ENCODE results near the gene KCNJ14. TPM values are rescaled to one million over a fixed set of nuclear protein-coding genes. Genes with fewer than 3 reads are reported as not detected.
A peak's percentile ranks its signal among the peaks of the same experiment; 100 is the strongest.

Gene KCNJ14
- polyA plus RNA-seq, 1 of the 3 experiments (the other 2 are of a cell fraction) = 1.2 TPM

GRCh38 chr19:48433337-48433736, 22.0 kb upstream of the KCNJ14 start:
- ChIA-PET CTCF (interaction anchor here (1.1 to 1.6 kb wide), 2 partner anchors 12 to 56 kb away, joined by 3 to 5 read pairs; partner anchors contain the start of gene GRWD1), POLR2A (no interaction called here)
- Histone ChIP-seq H3K27me3 (ENCODE audit: insufficient read depth) (no peaks in the 10 kb centered on the region), H3K36me3 (replicated peaks in 1 of 2; ENCODE audit: control insufficient read depth in 1 of 2, insufficient read depth in 2 of 2, low read length in 1 of 2) (peaks cover 0 to 5% of the 10 kb centered on the region in 2 experiments), H3K4me2 (no peak overlapping the region), H2AFZ (ENCODE audit: low read depth) (no peak overlapping the region), H3F3A (replicated peaks; ENCODE audit: insufficient read depth) (no peaks in the 10 kb centered on the region), H3K4me3 (ENCODE audit: low read depth in 2 of 2, low read length in 1 of 2) (no peak overlapping the region), H3K9me3 (no peaks in the 10 kb centered on the region), H3K4me1 (ENCODE audit: control insufficient read depth in 1 of 2, insufficient read depth in 2 of 2, low read depth in 1 of 2, low read length in 1 of 2) (no peaks in the 10 kb centered on the region), H4K20me1 (ENCODE audit: insufficient read depth) (no peaks in the 10 kb centered on the region), H3K9me2 (no peaks in the 10 kb centered on the region), H3K27ac (ENCODE audit: low read depth in 2 of 2, low read length in 1 of 2) (no peak overlapping the region), H3K79me2 (ENCODE audit: insufficient read depth) (no peaks in the 10 kb centered on the region), H3K9ac (no peak overlapping the region)
- TF ChIP-seq JUND (IDR thresholded peaks at IDR 0.05) (no peak), ZBTB33 (IDR thresholded peaks at IDR 0.05; ENCODE audit: borderline replicate concordance, low read depth) (no peak), SMC3 (IDR thresholded peaks at IDR 0.05; ENCODE audit: low read depth, low read length) (no peak), RXRA (IDR thresholded peaks at IDR 0.05; ENCODE audit: borderline replicate concordance, low read depth) (no peak), NRF1 (IDR thresholded peaks at IDR 0.05; ENCODE audit: low read depth, low read length) (no peak)
- TF ChIP-seq, protein P1, sequence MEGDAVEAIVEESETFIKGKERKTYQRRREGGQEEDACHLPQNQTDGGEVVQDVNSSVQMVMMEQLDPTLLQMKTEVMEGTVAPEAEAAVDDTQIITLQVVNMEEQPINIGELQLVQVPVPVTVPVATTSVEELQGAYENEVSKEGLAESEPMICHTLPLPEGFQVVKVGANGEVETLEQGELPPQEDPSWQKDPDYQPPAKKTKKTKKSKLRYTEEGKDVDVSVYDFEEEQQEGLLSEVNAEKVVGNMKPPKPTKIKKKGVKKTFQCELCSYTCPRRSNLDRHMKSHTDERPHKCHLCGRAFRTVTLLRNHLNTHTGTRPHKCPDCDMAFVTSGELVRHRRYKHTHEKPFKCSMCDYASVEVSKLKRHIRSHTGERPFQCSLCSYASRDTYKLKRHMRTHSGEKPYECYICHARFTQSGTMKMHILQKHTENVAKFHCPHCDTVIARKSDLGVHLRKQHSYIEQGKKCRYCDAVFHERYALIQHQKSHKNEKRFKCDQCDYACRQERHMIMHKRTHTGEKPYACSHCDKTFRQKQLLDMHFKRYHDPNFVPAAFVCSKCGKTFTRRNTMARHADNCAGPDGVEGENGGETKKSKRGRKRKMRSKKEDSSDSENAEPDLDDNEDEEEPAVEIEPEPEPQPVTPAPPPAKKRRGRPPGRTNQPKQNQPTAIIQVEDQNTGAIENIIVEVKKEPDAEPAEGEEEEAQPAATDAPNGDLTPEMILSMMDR (IDR thresholded peaks at IDR 0.05) = no peak
- DNase-seq = no peak
- 92% methylated on average over 8 of the region's 8 CpGs for WGBS (ENCODE audit: low lambda C conversion rate)

DNA sequence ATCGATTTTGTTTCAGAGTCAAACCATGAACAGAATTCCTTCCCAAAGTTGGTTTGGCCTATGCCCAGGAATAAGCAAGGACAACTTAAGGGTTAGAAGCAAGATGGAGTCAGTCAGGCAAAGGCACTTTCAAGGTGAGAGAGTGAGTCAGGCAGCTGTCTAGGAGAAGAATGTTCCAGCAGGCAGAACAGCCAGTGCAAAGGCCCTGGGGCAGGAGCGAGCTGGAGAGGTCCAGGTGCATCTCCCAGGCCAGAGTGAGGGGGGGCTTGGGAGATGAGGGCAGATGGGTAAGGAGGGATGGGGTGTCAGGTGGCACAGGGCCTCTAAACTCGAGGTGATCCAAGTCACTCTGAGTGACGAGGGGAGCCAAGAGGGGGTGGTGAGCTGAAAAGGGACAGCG, 18.8 kb upstream of the KCNJ14 start:
- Histone ChIP-seq H3K79me2 (ENCODE audit: insufficient read depth) (no peaks in the 10 kb centered on the region), H3F3A (replicated peaks; ENCODE audit: insufficient read depth) (no peaks in the 10 kb centered on the region), H3K4me3 (ENCODE audit: low read depth in 2 of 2, low read length in 1 of 2) (no peak overlapping the region), H3K27me3 (ENCODE audit: insufficient read depth) (no peaks in the 10 kb centered on the region), H3K4me1 (ENCODE audit: control insufficient read depth in 1 of 2, insufficient read depth in 2 of 2, low read depth in 1 of 2, low read length in 1 of 2) (no peaks in the 10 kb centered on the region), H2AFZ (ENCODE audit: low read depth) (no peak overlapping the region), H3K9ac (no peak overlapping the region), H3K36me3 (replicated peaks in 1 of 2; ENCODE audit: control insufficient read depth in 1 of 2, insufficient read depth in 2 of 2, low read length in 1 of 2) (no peaks in the 10 kb centered on the region), H4K20me1 (ENCODE audit: insufficient read depth) (no peaks in the 10 kb centered on the region), H3K9me2 (no peaks in the 10 kb centered on the region), H3K27ac (ENCODE audit: low read depth in 2 of 2, low read length in 1 of 2) (no peak overlapping the region), H3K4me2 (no peak overlapping the region), H3K9me3 (no peaks in the 10 kb centered on the region)
- ChIA-PET POLR2A (no interaction called here), CTCF (interaction anchor here (2.9 kb wide), 1 partner anchor 9 kb away, joined by 10 read pairs; the partner anchor contains the start of gene GRWD1)
- 72% methylated on average over 5 of the region's 5 CpGs for WGBS (ENCODE audit: low lambda C conversion rate)
- peak; percentile 22 for DNase-seq
- TF ChIP-seq USF1 (IDR thresholded peaks at IDR 0.05; ENCODE audit: borderline replicate concordance, low read depth) (no peak), ELF1 (IDR thresholded peaks at IDR 0.05) (no peak), RAD21 (IDR thresholded peaks at IDR 0.05; ENCODE audit: low read length) (no peak), GABPA (IDR thresholded peaks at IDR 0.05; ENCODE audit: low read depth) (no peak), FOSL2 (IDR thresholded peaks at IDR 0.05; ENCODE audit: borderline replicate concordance, low read depth) (no peak), TAF1 (IDR thresholded peaks at IDR 0.05; ENCODE audit: borderline replicate concordance, low read depth, low read length) (no peak), RCOR1 (IDR thresholded peaks at IDR 0.05; ENCODE audit: low read length) (no peak), TEAD4 (IDR thresholded peaks at IDR 0.05; ENCODE audit: borderline replicate concordance, insufficient read depth) (no peak), IRF3 (IDR thresholded peaks at IDR 0.05; ENCODE audit: low read depth, low read length) (no peak), EZH2phosphoT487 (IDR thresholded peaks at IDR 0.05; ENCODE audit: borderline replicate concordance, low read depth) (no peak), TCF12 (IDR thresholded peaks at IDR 0.05) (no peak), NRF1 (IDR thresholded peaks at IDR 0.05; ENCODE audit: low read depth, low read length) (no peak), MEF2A (IDR thresholded peaks at IDR 0.05; ENCODE audit: borderline replicate concordance, low read depth) (no peak), SMC3 (IDR thresholded peaks at IDR 0.05; ENCODE audit: low read depth, low read length) (no peak), CHD2 (IDR thresholded peaks at IDR 0.05; ENCODE audit: low read length, partially characterized antibody) (no peak), POLR2AphosphoS5 (IDR thresholded peaks at IDR 0.05; ENCODE audit: low read depth, low read length) (no peak), USF2 (IDR thresholded peaks at IDR 0.05; ENCODE audit: borderline replicate concordance, low read depth, low read length) (no peak), EP300 (IDR thresholded peaks at IDR 0.05; ENCODE audit: borderline replicate concordance in 1 of 2, low read depth in 1 of 2, low read length in 1 of 2) (no peak)

All from SK-N-SH (cell line).